HG02798 (cell line): ENCODE data around the gene GLTPD2.

Experiments used
- ATAC-seq: cut with Tn5 transposase; IDR thresholded peaks from one replicate; pipeline ENCODE4 v1.9.1; 2021; ENCODE audit warnings: mild to moderate bottlenecking; ENCODE audit not compliant: unreplicated experiment, poor library complexity

The GLTPD2 gene

GRCh38 chr17:4788807-4789700 lies at the start of gene GLTPD2:
TSS of gene GLTPD2 (plus strand) at chr17:4788964. CDS start at chr17:4789012, 48 bp downstream.
- ATAC-seq = no peak

GRCh38 chr17:4739122-4740024 lies 49.4 kb upstream of the GLTPD2 start, which contains the start of the genes CXCL16 and ZMYND15:
TSS of gene CXCL16 (minus strand) at chr17:4739928. CDS start at chr17:4739339, 589 bp downstream.
TSS of gene ZMYND15 (plus strand) at chr17:4739833. CDS start at chr17:4740549, 716 bp downstream.
- peak; percentile 60 for ATAC-seq

- no peak for ATAC-seq
These were observed 48.8 kb upstream of the GLTPD2 start for GRCh38 chr17:4740025-4740351.

- no peak for ATAC-seq
These were observed 48.2 kb upstream of the GLTPD2 start for GRCh38 chr17:4740584-4740983.

- ATAC-seq = no peak
These were observed 47.2 kb upstream of the GLTPD2 start for GRCh38 chr17:4741544-4741943.

GRCh38 chr17:4742133-4742532 lies 46.6 kb upstream of the GLTPD2 start:
- ATAC-seq = no peak

GRCh38 chr17:4742629-4743028 lies 46.1 kb upstream of the GLTPD2 start:
- ATAC-seq = no peak

- ATAC-seq = no peak
These were observed 45.5 kb upstream of the GLTPD2 start for GRCh38 chr17:4743216-4743615.

- ATAC-seq = no peak
These were observed 44.9 kb upstream of the GLTPD2 start for GRCh38 chr17:4743898-4744297.

GRCh38 chr17:4744999-4745969 lies 43.5 kb upstream of the GLTPD2 start:
- no peak for ATAC-seq

- no peak for ATAC-seq
These were observed 40.9 kb upstream of the GLTPD2 start for GRCh38 chr17:4747847-4748246.

GRCh38 chr17:4748686-4749085 lies 40.1 kb upstream of the GLTPD2 start:
- no peak for ATAC-seq

- ATAC-seq = no peak
These were observed 38.2 kb upstream of the GLTPD2 start for GRCh38 chr17:4750606-4751005.

GRCh38 chr17:4751932-4752331 lies 36.8 kb upstream of the GLTPD2 start:
- ATAC-seq = no peak

- no peak for ATAC-seq
These were observed 35.4 kb upstream of the GLTPD2 start for GRCh38 chr17:4753392-4753791.

- no peak for ATAC-seq
These were observed 29.0 kb upstream of the GLTPD2 start for GRCh38 chr17:4759776-4760236.

- no peak for ATAC-seq
These were observed 24.2 kb upstream of the GLTPD2 start for GRCh38 chr17:4764595-4764994.

GRCh38 chr17:4766201-4766600 lies 22.6 kb upstream of the GLTPD2 start:
- no peak for ATAC-seq

- ATAC-seq = no peak
These were observed 22.0 kb upstream of the GLTPD2 start for GRCh38 chr17:4766723-4767122.

GRCh38 chr17:4768298-4768697 lies 20.5 kb upstream of the GLTPD2 start:
- ATAC-seq = no peak
